ENCODE data around the gene PIGT.

Gene PIGT

DNA sequence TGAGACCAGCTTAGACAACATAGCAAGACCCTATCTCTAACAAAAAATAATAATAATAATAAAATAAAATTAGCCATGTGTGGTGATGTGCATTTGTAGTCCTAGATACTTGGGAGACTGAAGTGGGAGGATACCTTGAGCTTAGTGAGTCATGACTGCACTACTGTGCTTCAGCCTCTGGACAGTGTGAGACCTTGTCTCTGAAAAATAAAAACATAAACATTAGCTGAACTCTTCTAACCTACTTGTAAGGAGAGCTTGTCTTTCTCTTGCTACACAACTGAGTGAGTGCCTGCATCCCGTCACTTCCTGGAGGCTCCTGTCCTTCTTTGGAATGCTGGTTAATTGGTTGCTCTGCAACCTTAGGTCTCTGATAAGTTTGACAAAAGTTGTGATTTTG is 13.0 kb upstream of the PIGT start:
- FAIRE-seq, result no peak

DNA sequence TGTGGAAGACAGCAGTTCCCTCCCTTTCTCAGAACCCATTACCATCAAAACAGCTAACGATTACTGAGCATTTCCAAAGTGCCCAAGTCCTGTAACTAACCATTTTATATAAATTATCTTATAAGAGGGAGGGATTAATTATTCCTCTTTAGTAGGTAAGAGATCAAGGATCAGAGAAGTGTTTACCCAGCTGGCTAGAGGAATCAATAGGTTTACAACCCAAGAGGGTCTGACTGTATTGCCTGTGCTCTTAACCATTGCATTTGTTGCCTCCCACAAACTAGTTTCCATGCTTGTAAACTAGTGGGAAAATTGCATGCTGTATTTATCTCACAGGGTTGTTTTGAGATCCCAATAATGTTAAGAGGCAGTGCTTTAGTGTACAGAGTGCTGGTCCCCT is 11.5 kb upstream of the PIGT start:
- FAIRE-seq, result no peak

DNA sequence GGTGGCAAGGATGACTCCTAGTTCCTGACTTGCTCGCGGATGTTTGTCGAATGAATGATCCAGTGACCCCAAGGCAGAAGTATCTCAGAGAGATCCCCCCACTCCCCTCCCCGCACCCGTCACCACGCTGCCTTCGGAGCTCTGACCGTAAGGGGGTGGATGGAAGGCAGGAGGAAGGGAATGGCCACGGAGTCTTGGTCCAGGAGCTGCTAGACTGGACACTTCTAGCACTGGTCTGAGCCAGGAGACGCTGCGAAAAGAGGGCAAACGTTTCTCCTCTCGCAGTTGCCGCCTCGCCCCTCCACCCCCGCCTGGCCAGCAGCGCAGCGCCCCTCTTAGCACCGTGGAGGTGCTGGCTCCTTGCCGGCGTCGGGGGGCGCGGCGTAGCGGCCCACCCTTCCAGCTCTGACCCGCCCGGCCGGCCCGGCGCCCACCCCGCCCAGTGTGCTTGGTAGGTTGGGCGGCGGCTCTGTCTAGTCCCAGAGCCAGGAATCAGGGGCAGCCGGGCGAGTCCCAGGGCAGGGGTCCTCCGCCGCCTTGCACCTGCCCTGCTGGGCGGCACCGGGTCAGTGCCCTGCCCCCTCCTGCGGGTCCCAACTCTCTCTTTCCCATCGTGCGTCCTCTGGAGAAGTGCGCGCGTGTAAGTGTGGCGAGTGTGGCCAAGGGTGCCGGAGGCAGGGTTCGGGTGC is 10.2 kb upstream of the PIGT start:
- FAIRE-seq, result no peak

DNA sequence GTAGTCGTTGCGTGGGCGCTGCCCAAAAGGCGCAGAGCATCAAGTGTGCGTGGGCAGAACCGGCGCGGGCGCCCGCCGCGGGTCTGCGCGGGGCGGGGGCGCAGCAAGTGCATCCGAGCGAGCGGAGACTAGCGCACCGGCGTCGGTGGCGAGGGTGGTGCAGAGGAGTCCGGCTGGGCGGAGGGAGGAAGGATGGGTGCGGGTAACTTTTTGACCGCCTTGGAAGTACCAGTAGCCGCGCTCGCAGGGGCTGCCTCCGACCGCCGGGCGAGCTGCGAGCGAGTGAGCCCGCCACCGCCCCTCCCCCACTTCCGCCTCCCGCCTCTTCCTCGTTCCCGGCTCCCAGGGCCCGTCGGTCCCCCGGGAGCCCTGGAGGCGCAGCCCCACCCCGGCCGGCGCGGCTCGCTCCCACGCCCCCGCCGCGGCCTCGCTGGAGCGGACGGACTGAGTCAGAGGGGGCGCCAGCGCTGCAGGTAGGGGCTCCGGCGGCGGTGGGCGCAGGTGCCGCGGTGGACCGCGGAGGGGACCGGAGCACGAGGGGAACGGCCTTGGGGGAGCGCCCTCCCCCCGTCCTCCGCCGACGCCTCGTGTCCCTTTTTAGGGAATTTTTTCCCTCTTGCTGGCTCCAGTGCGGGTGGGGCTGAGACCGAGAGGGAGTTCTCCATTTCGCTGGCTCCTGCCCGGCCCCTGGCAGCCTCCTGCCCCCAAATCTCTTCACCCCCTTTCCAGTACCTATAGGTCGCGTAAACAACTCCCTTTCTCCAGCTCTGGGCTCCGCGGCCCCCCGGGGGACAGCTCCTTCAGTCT is 9.5 kb upstream of the PIGT start:
- FAIRE-seq, result no peak

DNA sequence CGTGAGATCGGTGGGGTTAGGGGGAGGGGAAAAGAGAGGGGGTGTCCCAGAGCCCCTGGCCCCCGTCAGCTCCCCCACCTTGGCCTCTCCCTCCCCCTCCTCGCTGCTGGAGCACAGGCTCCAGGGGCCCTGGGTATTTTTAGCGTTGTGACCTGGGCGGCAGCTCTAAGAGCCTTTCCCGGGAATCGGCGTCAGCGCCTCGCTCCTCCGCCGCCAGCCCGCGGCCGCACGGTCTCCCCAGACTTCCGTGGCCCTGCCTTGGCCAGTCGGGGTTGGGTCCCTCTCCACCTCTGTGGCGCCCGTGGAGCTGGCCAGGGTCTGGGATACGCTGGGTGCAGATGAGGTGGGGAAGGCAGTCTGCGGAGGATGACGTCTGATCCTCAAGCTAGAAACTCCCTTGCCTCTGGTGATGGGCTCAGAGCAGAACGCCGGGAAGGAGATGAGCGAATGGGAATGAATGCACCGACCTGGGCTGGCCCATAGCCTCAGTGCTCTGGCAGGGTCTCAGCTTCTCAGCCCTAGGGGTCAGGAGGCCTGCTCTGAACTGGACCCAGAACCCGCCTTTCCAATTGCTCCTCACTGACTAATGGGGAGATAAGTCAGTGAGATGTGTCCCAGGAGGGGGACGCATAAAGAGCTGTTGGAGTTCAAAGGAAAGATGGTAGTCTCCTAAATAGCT is 8.7 kb upstream of the PIGT start:
- no peak for FAIRE-seq

DNA sequence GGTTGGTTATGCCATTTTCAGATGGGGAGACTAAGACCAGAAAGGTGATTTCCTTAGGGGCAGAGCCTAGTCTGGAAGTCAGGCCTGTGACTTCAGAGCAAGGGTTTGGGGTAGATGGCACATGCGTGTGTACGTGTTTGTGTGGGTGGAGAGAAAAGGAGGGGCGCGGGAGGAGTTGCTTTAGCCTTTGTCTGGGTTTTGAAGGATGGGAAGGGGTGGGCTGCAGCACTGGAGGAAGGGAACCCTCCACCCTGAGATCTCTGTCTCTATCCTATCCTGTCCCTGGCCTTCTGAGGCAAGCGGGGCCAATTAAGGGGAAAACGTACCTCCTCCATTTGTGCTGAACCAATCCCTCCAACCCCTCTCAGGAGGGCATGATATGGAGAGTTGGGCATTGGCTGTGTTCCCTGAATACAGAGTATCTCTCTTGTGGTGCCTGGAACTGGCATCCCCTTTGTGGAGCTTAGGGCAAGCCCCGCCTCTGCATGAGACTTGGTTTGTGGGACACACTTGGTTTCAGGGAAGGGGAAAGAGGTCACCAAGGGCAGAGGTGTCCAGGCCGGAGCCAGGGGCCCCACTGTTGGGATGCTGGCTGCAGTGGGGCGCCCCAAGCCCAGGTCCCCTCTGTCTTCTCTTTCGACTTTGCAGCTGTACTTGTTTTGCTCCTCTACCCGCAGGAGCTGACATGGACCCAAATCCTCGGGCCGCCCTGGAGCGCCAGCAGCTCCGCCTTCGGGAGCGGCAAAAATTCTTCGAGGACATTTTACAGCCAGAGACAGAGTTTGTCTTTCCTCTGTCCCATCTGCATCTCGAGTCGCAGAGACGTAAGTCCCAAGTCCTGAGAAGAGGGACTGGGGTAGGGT is 7.9 kb upstream of the PIGT start, which contains the start of gene DBNDD2:
Gene DBNDD2 (plus strand): TSS at position 507 of the 863 bp plus-strand sequence. CDS start 179 bp downstream, at position 686.
- no peak for FAIRE-seq

DNA sequence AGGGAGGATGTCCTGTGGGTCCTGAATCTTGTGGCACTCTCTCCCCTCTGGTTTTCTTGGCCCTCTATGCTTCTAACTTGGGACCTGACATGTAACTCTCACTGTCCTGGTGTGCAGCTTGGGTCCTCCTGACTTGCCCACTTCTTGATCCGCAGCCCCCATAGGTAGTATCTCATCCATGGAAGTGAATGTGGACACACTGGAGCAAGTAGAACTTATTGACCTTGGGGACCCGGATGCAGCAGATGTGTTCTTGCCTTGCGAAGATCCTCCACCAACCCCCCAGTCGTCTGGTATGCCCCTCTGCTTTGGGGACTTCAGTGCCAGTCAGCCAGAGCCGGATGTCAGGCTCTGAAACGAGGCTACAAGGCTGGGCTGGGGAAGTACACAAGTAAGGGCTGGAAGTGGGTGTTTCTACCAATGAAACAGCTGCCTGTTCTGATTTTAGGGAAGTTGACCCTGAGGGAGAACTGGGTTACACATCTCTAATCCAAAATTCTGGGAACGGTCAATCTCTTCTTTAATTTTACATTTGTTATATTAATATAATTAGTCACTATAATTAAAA is 7.2 kb upstream of the PIGT start:
- no peak for FAIRE-seq

DNA sequence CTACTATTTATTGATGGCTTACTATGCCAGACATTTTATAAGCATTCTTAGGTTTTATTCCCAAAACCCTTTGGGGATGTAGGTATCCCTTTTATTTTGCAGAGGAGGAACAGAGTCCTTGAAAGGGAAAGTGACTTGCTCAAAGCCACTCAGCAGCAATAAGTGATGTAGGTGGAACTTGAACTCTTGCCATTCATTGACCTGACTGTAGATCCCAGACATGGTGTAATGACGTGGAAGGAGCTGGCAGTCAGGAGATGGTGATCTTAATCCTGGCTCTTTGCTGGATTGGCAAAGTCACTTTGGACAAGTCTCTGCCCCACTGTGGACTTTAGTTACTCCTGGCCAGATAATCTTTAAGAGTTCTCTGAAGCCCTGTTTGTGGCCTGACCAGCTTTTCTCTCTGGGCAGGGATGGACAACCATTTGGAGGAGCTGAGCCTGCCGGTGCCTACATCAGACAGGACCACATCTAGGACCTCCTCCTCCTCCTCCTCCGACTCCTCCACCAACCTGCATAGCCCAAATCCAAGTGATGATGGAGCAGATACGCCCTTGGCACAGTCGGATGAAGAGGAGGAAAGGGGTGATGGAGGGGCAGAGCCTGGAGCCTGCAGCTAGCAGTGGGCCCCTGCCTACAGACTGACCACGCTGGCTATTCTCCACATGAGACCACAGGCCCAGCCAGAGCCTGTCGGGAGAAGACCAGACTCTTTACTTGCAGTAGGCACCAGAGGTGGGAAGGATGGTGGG is 6.2 kb upstream of the PIGT start:
- no peak for FAIRE-seq

DNA sequence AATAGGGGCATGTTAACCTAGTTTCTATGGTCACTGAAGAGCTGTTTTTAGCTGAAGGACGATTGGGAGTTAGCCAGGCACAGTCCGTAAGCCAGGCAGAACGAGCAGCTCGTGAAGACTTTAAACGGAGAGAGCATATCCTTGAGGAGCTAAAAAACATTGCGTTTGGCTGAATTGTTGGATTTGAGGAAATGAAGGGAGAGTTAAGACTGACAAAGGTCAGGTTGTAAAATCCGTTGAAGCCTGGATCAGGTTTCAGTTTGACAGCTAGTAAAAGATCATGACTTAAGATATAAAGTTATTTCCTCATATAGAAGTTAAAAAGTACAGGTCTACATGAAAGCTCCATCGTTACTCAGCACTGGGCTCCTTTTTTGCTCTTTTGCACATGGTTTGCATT is 5.1 kb upstream of the PIGT start:
- FAIRE-seq, result no peak

DNA sequence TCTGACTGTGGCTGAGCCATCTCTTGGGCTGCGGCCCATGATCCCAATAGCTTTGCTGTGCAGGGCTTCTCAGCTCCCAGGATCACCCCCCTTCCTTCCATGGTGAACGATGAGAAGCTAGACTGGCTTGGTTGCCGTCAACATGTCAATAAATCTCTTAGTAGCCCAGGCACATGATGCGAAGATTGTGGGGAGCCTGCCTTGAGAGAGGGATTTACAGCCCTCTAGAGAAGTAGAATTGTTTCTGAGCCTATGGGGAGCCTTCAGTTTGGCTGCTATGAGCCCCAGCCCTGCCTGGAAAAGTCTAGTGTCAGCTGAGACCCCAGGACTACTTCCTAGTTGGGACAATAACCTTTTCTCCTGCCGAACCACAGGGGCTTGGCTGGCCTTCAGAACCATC is 3.3 kb upstream of the PIGT start:
- FAIRE-seq, result no peak

DNA sequence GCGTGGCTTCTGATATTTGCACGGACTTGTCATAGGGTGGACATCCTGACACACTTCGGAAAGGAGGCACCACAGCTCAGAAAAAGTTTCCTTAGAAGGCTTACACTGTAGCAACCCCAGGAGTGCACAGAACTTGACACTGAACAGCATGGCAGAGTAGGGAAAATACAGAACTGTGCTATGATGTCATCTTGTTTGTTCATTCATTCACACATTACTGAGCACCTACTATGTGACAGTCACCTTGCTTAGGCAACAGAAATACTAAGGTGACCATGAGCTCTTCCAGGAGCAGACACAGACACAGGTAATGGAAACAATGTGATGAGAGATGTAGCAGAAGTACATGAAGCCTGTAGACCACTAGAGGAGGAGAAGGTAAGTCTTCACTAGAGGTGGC is 2.5 kb upstream of the PIGT start:
- no peak for FAIRE-seq

DNA sequence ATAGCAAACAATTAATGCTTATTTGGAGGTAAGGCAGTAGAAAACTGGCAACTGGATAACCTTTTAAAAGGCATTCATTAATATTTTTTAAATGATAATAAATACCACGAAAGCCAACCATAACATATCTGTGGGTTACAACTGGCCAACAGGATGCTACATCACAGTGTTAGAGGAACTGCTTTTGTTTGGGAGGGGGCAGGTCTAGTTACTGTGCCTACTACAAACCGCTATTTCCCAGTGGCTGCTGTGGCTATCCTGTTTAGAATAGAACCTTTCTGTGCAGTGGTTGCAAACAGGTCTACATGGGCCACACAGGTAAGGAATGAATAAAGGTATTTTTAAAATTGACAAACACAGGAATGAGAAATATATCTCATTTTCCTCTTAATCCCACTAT is 976 bp downstream of the PIGT start:
- FAIRE-seq, result no peak

DNA sequence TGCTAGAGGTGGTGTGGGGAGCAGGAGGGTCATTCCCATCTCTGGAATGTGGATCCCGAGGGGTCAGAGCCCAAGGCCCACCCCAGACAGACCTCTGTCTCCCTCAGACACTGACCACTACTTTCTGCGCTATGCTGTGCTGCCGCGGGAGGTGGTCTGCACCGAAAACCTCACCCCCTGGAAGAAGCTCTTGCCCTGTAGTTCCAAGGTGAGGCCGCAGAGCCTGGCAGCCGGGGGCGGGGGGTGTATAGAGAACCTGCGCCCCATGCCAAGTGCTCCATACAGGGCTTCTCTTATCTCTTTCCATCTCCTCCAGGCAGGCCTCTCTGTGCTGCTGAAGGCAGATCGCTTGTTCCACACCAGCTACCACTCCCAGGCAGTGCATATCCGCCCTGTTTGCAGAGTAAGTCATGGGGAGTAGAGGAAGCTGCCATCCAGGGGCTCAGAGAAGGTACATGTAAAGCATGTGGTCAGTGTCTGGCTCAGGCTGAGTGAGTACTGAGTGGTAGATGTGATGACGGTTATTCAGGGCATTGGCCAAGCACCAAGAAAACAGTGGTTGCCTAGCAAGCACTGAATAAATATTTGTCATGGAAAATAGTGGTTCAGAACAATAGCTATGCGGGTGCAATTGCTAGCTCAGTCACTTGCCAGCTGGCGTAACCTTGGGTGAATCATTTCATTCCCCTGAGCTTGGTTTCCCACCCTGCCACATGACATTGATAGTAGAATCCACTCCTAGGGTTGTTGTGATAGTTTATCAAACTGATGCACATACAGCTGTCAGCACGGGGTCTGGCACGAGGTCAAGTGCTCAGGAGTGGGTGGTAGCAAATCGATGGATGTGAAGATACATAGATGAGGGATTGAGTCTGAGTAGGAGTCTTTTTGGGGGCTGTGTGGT is 3.5 kb downstream of the PIGT start:
- no peak for FAIRE-seq

DNA sequence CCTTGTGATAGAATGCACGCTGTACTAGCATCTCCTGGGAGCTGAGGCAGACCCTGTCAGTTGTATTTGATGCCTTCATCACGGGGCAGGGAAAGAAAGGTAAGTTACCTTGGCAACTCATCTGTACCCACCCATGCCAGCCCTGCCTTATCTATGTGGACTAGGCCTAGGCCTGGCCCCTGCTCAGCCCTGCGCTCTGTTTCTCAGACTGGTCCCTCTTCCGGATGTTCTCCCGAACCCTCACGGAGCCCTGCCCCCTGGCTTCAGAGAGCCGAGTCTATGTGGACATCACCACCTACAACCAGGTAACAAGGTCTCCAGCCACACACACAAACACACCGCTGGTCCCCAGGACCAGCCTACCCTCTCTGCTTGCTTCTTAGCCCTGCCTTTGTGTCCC is 4.2 kb downstream of the PIGT start:
- no peak for FAIRE-seq

DNA sequence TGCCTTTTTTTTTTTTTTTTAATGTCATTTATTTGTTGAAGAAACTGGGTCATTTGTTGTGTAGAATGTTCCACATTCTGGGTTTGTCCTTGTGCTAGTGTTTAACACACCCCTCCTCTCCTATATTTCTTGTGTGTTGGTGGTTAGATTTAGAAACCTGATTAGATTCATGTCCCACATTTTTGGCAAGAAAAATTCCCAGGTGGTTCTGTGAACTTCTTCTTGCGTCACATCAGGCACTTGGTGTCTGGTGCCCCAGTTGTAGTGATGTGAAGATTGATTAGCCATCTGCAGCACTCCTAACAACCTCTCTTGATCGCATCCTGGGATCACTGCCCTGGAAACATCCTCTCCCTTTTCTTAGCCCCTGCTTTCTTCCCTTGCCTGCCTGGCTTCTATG is 7.8 kb downstream of the PIGT start:
- no peak for FAIRE-seq

DNA sequence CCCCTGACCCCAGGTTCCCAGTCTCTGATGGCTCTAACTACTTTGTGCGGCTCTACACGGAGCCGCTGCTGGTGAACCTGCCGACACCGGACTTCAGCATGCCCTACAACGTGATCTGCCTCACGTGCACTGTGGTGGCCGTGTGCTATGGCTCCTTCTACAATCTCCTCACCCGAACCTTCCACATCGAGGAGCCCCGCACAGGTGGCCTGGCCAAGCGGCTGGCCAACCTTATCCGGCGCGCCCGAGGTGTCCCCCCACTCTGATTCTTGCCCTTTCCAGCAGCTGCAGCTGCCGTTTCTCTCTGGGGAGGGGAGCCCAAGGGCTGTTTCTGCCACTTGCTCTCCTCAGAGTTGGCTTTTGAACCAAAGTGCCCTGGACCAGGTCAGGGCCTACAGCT is 9.6 kb downstream of the PIGT start:
- no peak for FAIRE-seq

DNA sequence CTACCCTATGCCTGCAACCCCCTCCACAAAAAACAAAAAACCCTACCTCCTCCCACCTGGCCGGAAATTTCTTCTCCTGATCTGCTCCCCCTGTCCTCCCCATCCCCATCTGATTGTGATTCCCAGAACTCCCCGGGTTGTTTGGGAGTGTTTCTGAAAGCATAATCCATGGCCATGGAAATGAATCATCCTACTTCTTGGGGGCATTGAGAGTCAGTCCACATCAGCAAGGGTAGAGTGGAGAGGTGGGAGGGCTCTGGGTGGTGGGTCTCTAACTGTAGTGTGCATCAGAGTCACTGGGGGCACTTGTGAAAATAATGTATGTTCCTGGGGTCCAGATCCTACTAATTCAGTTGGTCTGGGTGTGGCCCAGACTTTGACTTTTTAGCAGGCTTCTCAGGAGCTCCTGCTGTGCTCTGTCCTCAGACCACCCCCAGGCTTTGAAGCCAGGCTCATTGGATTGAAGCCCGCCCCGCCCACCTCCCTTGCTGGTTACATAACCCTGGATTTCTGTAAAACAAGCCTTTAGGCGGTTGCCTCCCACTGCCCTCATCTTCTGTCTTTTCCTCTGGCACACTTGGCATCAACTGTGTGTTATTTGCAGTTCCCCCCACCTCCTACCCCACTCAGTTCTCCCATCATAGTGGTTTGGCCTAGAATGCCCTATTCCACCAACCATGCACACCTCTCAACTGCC is 10.5 kb downstream of the PIGT start:
- FAIRE-seq, result no peak

DNA sequence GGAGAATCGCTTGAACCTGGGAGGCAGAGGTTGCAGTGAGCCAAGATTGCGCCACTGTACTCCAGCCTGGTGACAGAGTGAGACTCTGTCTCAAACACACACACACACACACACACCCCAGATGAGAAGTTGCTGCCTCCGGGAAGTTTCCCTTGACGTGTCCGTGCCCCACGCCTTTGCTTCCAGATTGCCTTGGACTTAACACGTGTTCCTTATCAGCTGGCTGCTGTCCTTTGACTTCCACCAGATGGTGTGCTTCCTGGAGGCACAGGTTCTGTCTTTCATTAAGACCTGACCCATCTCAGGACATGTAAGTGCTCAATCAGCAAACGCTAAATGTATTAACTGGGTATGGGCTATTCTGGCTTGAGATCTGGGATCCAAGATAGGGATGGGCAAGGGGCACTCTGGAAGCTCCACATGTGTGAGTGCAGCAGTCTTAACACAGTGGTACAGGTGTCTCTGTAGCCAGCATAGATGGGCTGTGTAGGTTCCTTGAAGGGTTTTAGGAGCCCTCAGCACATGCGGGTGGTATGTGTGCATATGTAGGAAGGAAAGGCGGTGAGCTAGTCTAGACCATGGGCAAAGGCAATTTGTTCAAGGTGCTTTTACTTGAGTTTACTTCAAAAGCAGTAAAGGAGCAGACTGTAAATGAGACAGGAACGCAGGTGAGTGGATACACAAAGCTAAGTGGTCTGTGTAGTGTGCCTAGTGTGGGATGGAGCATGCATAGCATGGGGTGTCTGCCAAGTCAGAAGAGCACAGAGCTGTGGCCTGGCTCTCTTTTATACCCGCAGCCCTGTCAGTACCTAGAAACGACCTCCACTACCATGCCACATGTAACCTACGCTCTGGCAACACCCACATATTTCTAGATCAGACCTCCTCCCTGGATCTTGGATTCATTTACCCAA is 11.6 kb downstream of the PIGT start:
- no peak for FAIRE-seq

DNA sequence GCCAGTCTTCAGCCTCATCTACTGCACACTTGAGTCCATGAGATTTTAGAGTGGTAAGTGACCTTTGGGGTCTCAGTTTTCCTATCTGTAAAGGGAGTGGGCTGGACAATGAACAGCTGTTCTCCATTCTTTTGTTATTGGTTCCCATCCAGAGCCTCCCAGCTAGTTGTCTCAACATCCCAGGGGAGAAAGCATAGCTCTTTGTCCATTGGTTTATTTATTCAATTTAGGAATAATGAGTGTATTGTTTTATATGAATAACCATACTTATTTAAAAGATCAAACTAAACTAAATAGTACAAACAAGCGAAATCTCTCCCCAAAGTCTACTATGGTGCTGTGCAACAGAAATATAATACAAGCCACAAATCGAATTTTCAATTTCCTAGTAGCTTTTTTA is 13.7 kb downstream of the PIGT start:
- no peak for FAIRE-seq

All from TTC549 (cell line).